GM18870 (cell line): ENCODE results near the gene PIK3R4.

ENCODE experiments used
- ATAC-seq: cut with Tn5 transposase; IDR thresholded peaks from one replicate; pipeline ENCODE4 v1.9.1; 2021; ENCODE audit warnings: moderate library complexity; ENCODE audit not compliant: unreplicated experiment

Gene PIK3R4

GRCh38 chr3:130644628-130645253 lies 101.9 kb downstream of the PIK3R4 start:
- ATAC-seq, result no peak

DNA sequence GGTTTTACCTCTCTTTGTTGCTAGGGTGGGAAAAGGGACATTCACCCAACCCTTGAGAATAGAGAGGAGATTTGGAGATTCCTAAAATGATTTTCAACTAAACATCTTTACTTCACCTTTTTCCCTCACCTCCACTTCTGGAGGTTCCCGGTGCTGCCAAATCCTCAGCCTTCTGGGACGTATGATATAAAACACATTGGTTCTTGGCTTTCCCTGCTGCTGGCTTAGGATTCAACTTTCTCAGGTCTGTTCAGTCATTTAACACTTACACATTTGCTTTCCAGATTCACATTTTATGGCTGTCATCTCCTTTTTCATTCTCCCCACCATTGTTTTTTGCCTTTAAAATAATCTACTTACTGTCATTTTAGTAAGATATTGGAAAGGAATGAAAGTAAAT lies 106.6 kb downstream of the PIK3R4 start:
- ATAC-seq, result no peak

DNA sequence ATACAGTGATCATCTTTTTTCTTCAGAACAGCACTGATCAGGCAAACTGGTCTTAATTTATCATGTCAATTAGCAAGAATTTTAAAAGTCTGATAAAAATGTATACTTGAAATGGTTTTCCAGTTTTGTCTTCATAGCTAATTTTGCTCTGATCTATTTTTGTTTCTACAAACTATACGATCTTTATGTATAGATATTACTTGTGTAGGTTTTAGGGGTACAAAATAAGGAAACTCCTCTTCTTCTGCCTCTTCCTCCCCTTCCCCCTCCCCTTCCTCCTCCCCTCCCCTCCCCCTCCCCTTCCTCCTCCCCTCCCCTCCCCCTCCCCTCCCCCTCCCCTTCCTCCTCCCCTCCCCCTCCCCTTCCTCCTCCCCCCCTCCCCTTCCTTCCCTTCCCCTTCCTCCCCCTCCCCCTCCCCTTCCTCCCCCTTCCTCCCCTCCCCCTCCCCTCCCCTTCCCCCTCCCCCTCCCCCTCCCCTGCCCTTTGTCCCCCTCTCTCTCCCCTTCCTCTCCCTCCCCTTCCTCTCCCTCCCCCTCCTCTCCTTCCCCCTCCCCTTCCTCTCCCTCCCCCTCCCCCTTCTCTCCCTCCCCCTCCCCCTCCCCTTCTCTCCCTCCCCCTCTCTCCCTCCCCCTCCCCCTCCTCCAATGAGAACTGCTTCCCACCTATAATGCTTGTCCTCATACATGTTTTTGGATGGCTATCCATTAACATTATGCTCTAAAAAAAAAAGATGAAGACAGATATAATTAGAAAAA lies 110.0 kb downstream of the PIK3R4 start:
- no peak for ATAC-seq

- ATAC-seq, result no peak
Measured at GRCh38 chr3:130635978-130636377, 110.7 kb downstream of the PIK3R4 start.

DNA sequence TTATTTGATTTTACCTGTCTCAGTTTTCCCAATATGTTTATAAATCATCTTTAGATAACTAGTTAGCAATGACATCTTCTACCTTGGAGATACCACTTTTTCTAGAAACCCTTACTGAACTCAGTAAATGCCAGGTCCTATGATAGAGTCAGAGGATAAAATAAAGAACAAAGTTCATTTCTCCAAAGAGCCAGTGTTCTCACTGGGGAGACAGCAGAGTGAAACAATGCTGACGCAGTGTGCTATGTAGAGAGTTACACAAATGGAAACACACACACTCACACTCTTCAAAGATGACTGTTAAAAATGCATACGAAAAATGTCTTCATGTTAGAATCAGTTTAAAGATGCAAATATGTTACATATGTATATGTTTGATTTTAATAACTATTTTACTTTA lies 111.3 kb downstream of the PIK3R4 start:
- ATAC-seq, result no peak
